Activated gamma-delta T cell treated with anti-CD3 and anti-CD28 coated beads, Interleukin-2, amount 50 U/mL, for 16 hours (primary cell): ENCODE results near the gene NTRK3.

Experiments used
- DNase-seq: peaks from one replicate; pipeline ENCODE4 v3.0.0-alpha.2; 2020; ENCODE audit warnings: low read depth

Gene NTRK3

DNA sequence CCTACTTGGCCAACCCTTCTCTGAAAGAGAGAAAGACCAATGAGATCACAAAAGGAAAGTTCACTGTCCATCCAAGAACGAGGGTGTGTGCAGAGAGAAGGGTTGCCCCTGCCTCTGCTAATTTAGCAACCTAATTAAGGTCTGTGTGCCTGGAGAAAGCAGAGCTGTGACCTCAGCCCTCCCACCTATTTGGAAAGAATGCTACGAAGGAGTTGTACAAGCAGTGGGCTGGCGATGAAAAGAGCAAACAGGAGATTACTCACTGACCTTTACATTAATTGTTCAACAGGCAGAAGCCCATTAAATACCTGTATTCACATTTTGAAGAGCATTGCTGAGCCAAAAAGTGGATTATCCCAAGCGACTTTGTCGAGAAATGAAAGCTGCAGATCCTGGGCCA, 314.9 kb downstream of the NTRK3 start:
- no peak for DNase-seq

DNA sequence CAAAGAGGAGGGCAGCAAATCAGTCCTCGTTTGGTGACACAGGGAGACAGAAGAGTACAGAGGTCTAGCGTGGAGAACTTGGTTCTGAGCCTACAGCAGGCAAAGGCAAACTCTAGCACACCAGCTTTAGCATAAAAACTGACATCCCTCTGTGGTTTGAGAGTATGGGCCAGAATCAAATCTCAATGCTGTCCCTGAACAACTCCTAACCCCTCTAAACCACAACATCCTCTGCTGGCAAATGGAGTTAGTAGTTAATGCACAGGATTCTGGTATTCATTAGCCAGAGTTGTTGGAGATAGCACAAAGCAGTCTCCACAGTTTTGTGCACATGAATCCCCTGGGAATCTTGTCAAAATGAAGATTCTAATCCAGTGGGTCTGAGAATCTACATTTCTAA, 315.8 kb downstream of the NTRK3 start:
- DNase-seq: no peak

DNA sequence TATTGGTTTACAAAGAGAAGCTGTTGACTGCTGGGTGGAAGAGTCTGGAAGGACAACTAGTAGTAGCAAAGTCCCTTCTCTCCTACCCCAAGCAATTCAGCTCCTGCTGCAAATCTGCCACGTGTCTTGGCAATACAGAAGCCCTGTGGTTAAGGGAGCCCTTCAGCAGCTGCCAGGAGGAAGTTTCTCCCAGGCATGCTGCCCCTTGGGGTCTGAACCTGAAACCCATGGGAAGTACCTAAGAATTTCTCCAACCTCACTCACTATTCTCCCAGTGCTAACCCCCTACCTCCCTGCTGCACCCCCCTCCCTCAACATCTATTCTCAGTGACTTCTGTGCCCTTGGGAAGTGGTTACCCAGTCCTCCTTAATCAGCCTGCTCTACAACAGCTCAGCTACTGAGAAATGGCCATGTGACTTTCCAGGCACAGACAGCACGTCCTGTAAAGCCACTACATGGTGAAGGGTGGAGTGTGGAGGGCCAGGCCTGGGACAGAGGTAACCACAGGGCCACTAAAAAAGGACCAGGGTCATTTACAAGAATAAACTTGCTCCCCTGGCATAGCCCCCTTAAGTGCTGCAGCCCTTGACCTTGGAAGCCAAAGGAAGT, 316.6 kb downstream of the NTRK3 start:
- DNase-seq: no peak

DNA sequence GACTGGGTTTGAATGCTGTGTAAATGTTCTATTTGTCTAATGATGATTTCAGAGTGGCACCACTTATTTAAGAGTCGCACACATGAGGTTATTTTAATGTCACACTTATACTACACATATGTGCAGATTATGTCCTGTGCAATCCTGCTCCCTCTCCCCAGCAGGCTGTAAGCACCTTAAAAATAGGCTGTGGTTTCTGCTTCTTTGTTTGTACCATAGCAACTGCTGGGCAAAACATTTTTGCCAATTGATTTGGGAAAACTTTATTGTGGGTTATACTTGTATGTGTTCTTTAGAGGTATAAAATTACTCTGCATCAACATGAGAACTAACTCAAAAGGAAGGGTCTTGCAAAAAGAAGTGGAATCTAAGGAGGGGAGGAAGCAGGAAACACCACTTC, 318.5 kb downstream of the NTRK3 start:
- DNase-seq: no peak

DNA sequence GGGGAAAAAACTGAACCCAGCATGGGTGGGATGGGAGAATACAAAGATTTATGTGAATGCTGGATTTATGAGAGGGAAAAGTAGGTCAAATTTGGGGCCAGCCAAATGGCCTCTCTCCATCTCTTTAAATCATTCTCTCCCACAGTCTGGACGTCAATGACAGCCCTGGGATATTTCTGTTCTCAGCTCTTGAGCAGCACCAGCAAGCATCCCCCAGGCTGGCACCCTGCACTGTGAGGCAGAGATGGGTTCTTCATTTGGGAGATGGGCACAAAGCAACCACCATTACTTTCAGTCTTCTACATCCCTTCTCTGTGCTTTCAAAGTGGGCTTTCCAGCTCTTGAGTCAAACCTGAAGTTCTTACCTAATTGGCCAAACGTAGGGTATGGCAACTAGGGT, 321.0 kb downstream of the NTRK3 start:
- DNase-seq: no peak

DNA sequence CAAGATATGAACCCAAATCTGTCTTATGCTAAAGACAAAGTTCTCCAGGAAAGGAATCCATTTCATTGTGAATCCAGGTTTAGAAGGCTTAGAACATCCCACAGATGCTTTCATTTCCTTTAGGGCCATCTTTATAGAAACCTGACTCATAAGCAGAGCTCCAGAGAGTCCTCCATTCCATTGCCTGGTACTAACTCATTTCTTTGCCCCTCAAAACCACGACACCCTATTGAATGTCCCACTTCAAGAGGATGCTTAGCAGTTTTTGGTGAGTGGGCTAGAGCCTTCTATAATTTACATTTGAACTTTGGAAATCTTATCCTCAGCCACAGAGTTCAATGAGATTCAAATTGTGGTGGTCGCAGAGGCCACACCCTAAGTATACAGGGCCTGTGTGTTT, 325.0 kb downstream of the NTRK3 start:
- no peak for DNase-seq

DNA sequence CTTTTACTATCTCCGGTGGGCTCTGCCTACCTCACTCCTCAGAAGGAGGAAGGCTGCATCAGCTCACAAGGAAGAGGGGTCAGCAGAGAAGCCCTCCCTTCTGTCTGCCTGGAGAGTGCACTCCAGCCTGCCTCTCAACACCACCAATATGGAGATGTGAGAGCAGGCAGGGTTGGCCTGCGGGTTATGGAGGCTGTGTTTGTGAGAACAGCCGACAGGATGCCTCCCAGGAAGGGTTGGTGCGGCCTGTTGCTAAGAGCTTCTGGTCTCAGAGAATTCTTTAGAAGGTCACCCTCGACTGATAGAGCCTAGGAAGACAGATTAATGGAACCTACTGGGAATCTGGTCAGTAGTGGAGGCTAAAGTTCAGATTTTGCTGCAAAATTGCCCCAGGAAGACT, 326.1 kb downstream of the NTRK3 start:
- DNase-seq: no peak

DNA sequence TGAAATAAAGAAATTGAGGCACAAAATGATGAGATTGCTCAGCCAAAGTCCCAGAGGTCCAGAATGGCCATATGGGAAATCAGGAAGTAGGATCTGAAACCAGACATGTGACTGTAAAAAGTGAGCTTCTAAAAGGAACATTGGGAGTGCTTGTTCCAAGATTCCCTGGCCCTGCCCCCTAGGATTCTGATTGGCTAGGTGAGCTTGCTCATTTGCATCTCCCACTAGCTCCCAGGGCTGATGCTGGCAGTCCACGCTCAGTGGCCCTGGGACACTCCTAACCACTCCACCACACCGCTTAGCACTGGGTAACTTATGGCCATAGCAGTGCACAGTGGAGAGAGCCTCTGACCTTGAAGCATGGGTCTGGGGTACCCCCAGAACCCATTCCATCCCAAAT, 326.7 kb downstream of the NTRK3 start:
- no peak for DNase-seq

DNA sequence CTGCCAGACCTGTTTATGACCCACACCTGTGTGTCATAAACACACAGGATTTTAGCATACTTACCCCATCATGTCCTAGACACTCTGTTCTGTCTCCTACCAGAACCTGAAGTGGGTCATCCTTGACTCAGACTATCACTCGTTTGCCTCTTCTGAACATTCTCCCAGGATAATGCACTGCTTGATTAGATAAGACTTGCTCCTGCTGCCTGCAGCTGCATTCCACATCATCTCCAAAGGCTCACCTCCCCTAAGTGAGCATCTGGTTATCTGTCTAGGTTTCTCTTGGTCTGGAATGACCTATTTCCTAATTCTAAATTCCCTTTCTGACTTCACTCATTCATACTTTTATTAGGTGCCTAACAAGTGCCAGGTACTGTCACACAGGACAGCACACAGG, 332.1 kb downstream of the NTRK3 start:
- DNase-seq: no peak

DNA sequence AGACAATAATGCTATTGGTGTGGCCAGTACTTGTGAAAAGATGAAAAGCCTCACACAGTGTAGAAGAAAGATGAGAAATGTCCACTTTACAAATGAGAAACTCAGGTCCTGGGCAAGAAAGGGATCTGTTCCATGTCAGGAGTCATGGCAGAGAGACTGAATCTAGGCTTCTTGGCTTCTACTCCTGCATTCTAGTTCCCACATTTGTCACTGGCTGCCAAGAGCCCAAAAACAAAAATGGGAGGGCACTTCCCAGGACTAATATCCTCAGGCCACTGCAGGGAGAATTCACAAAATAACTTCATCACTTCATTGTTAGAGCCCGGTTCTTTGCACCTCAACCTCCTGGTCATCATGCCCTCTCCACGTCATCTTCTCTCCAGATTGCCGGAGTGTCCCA, 337.5 kb downstream of the NTRK3 start:
- no peak for DNase-seq

DNA sequence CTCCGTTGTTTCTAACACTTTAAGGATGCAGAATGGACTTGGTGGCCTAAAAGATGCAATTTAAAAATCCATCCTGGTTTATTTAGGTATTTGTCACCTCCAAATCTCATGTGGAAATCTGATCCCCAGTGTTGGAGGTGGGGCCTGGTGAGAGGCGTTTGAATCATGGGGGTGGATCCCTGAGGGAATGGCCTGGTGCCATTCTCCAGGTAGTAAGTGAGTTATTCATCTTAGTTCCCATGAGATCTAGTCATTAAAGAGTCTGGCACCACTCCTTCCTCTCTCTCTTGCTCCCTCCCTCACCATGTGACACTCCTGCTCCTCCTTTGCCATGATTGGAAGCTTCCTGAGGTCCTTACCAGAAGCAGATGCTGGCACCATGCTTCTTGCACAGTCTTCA, 339.1 kb downstream of the NTRK3 start:
- no peak for DNase-seq

DNA sequence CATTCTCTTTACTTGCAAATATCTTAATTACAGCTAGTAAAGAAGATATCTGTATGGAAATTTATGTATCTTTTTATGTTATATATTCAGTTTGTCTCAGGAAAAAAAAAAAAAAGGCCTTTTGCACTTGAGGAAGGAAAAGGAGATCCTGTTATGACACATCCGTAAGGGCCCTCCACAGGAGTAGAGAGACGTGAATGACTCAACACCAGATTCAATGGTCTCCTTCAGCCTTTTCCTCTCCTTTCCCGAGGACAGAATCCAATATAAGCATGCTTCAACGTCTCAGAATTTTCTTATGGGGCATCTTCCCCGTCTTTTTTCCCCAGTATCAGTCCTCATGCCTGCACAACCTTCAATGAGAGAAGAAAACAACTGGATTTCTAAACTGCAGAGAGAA, 340.3 kb downstream of the NTRK3 start:
- DNase-seq: no peak

DNA sequence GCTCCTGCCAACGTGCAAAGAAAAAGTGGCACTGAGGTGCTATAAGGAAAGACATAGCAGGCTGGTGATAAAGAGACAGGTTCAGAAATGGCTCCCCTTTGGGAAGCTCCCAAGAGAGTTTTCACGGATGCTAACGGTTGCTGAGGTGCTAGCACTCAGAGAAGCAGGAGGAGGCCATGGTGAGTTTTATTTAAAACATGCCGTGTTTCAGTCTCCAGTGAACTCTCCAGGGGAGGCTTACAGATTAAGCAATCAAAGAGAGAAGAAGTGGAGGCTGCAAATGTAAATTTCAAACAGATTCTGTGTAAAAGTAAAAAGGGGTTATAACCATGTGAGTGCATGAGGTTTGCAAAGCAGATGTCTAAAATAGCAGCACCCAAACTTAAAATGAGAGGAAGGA, 346.2 kb downstream of the NTRK3 start:
- DNase-seq: no peak

DNA sequence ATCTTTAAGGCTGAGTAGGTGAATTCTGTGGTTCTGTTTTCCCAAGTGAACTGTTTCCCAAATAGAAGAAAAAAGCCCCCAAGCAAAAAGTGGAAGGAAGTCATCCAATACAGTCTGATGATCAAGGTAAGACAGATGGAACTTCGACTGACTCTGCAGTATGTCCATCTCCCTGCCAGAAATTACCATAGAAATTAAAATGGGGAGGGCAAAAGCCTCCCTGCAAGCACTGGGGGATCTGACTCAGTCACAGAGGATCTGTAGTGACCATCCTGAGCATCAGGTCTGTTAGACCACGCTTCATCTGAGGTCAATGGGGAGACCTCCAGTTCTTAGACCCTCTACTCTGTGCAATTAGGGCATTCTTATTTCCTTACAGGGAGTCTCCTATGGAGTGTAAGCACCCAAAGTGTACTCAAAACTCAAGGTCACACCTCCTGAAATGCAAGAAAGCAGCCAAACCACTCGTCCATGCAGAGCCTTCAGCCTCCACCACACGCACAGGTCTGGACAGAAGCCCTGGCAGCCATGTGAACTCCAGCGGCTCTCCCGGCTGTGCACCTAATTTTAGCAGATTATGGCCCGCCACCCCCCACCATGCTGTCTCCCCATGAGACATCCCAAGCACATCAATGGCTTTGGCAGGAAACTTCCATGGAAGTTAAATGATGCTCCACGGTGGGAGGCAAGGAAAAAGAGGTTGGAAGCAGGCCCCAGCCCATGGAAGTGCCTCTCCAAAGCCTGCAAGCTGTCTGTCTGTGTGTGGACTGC, 348.7 kb downstream of the NTRK3 start:
- DNase-seq: no peak

DNA sequence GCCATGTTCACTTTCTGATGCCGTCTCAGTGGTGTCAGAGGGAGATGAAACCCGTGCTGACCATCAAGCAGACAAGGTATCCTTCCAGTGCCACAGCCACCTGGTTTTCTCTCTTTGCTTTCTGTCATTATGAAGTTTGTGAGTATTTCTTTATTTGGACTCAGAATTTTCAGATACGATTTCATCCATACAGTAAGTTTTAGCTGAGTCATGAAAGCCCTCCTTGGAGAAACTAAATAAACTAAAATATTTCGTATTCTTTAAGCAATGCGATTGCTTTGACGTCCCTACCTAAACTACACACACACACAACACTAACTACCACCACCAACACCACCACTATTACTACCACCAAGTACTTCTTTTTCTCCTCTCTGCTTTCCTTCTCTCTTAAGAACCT, 350.1 kb downstream of the NTRK3 start:
- DNase-seq: no peak

DNA sequence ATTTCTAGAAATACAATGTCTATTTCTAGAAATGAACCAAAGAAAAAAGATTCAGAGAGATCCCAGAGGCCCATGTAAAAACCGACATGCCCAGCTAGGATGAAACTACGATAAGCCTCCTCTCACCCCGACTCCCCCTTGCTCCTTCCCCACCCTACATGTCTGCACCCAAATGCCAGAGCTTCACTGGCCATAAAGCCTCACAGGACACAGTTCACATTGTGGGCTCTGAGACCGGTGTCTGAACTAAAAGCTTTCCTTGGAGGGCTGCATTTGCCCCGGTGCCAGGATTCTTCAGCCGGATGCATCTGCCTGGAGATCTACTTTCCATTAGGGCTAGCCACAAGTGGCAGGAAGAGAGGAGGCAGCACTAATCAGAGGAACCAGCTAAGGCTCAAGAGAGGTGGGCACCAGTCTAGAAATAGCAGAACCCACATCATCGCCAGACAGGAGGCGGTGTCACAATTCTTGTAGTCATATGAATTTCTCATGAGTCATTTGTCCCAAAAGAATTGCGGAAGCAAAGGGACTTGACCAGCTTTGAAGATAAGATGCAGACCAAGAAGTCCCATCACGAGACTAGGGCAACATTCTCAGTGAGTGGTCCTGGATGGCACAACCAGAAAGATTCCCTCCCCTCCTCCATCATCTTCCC, 353.6 kb downstream of the NTRK3 start:
- no peak for DNase-seq

DNA sequence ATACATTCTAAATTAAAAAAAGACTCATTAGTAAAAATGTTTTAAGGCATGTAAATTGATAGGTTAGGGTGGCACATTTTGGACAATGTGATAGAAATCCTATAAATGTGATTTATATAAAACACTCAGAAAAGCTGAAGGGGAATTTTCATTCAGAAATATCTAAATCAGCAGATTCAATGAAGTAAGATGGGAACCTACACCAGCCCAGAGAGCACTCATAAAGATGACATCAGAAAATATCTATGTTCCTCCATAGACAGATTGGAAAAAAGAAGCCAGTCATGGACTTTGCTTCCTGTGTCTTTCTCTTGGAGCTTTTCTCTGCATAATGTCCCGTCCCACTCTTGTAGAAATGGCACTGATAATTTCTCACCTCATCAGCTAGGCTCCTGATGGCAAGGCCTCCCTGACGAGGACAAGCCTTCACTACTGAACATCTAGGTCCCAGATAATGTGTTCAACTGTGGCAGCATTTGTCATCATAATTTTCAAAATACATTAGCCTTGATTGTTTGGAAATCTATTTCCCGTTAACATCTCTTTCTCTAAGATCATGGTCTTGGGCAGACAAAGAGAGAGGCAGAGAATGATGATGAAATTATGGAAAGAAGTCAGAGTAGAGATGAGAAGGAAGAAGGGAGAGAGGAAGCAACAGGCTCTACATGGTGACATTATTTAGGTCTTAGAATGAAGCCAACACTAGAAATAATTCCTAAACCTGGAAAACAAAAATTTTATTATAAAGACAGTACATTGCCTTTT, 354.4 kb downstream of the NTRK3 start:
- no peak for DNase-seq

DNA sequence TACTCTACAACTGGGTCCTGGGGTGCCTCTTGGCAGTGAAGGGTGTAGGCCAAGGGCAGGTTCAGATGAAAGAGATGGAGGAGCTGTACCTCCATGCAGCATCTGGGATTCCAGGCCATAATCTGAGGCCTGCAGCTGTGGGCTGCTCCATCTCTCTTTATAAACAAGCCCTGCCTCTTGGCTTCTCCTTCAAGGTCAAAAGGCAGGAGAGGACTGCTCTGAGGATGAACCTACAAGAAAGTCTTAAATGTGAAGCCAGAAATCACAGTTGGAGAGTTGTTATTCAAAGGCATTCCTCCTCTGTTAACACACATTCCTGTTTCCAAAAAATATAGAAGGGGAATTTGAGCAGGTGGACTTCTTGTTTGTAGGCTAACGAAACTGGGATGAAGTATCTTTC, 355.5 kb downstream of the NTRK3 start:
- DNase-seq: no peak

DNA sequence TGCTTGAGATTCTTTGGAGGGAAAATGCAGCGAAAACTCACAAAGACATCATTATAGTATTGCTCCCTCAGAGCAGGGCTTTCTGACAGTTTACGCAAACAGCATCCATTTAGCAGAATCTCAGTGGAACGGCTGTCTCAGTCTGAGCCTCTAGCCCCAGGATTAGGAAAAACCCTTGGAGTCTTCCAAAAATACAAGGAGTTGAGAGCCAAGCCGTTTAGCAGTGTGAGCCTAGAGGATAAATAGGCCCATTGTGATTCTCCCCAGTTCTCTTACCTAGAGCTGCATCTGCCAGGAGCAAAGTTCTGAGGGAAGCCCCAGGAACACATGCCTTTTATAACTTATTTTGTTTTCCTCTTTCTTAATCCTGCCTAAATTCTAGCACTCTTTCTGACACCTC, 359.6 kb downstream of the NTRK3 start:
- DNase-seq: no peak

DNA sequence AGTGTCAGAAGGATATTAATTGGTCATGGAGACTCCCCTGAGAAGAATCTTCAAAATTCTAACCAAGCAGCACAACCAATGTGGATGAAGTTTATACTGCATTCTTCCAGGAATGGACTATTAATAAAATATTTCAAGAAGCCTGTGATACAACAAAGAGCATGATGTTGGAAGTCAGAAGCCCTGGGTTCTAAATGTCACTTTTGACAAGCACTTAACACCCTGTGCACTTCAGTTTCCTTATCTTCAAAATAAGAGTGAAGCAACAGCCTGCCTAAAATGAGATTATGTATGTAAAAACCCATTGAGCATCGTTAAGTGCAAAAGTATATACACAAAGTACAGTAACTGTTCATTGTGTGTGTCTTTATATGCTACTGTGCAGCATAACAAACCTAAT, 369.4 kb downstream of the NTRK3 start:
- DNase-seq: no peak

DNA sequence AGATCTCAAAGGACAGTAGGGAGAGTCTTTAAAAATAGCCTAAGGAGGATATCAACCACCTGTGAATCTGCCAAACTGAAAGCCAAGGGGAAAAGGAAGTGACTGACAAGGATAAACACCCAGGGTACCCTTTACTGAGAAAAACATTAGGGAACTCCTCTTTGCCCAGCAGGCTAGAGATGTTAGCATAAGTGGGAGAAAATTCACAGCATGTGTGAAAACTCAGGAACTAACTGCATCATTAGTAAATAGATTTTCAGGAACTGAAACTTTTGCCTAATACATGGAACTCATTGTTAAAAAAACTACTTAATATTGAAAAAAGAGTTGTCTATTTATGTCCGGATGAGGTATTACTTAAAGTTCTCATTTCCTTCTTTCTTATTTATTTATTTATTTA, 375.5 kb downstream of the NTRK3 start:
- no peak for DNase-seq

DNA sequence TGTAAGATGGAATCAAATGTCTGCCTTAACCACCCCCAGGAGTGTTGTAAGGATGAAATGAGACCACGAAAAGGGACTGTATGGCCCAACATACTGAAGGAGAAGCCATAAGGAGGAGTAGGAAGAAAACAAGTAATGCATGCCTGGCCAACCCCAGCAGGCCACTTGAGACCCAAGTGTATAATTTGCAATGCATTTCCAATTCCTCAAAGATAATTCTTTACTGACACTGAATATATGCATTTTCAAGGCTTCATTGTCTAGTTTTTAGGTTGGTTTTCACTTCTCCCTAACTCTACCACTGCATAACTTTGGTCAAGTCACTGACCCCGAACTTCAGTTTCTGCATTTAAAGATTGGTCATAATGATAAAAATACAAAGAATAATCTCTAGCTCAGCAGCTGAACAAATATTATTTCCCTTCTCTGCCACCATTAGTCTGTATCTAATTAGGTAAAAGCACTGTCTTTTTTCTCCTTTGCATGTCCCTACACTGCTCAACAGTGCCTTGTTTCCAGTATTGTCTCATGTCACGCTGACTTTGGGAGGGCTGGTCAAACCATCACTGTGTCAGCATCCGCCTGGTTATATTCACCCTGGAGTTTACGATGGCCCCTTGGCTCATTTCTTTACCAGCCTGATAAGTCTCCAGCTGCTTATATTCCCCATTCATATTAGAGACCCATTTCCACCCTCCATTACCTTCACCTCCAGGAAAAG, 378.6 kb downstream of the NTRK3 start:
- no peak for DNase-seq
